Prostate gland (tissue), 2 donors: ENCODE results near the gene SEPTIN7.

Source experiments
- POLR2A ChIP-seq: fragments of 450-650 bp; IDR thresholded peaks from one replicate; pipeline ENCODE4 v1.6.1; 2016; ENCODE audit warnings: antibody characterized with exemption, mild to moderate bottlenecking
- POLR2AphosphoS5 ChIP-seq: sonication (generic); formaldehyde crosslinking; IDR thresholded peaks from one replicate; pipeline ENCODE4 v1.6.1; 2017; ENCODE audit warnings: antibody characterized with exemption
- TF ChIP-seq, protein P1 (sequence below), 4 experiments: fragments of 200-600 bp in 2 of 4; fragments of 450-650 bp in 2 of 4; sonication (generic) in 2 of 4; IDR thresholded peaks; 1 replicate in 3 of 4; 2 replicates in 1 of 4; pipeline ENCODE4 v1.5.1; 2016 to 2019; ENCODE audit warnings: antibody characterized with exemption in 4 of 4, mild to moderate bottlenecking in 2 of 4, moderate library complexity in 2 of 4

DNA sequence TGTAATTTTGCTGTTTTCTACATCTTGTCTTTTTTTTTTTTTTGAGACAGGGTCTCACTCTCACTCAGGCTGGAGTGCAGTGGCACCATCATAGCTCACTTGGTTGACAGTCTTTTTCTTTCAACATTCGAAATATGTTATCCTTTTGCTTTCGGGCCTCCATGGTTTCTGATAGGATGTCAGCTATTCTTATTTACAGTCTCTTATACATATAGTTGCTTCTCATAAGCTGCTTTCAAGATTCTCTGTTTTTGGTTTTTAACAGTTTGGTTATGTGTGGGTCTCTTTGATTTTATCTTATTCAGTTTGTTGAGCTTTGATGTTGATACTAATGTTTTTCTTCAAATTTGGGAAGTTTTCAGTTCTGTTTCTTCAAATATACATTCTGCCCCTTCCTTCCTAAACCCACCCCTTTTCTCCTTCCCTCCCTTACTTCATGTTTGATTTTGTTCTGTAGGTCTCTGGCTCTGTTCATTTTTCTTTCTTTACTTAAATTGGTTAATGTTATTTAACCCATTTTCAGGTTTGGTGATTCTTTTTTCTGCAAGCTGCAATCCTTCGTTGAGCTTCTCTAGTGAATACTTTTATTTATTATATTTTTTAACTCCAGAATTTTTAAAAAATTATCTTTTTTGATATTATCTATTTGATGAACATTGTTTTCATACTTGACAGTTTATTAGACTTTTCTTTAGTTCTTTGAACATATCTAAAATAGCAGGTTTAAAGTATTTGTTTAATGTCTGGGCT lies 19.3 kb downstream of the SEPTIN7 start:
- TF ChIP-seq, protein P1, sequence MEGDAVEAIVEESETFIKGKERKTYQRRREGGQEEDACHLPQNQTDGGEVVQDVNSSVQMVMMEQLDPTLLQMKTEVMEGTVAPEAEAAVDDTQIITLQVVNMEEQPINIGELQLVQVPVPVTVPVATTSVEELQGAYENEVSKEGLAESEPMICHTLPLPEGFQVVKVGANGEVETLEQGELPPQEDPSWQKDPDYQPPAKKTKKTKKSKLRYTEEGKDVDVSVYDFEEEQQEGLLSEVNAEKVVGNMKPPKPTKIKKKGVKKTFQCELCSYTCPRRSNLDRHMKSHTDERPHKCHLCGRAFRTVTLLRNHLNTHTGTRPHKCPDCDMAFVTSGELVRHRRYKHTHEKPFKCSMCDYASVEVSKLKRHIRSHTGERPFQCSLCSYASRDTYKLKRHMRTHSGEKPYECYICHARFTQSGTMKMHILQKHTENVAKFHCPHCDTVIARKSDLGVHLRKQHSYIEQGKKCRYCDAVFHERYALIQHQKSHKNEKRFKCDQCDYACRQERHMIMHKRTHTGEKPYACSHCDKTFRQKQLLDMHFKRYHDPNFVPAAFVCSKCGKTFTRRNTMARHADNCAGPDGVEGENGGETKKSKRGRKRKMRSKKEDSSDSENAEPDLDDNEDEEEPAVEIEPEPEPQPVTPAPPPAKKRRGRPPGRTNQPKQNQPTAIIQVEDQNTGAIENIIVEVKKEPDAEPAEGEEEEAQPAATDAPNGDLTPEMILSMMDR (IDR thresholded peaks at IDR 0.05), result no peak
- no peak for TF ChIP-seq POLR2A
- TF ChIP-seq POLR2AphosphoS5, result no peak
